Esophagus squamous epithelium (tissue), 4 donors: Measurements from ENCODE around the gene PROX2.

ENCODE experiments used
- CTCF ChIP-seq, 6 experiments: fragments of 450-650 bp in 4 of 6; fragments of 200-600 bp in 2 of 6; sonication (generic) in 2 of 6; IDR thresholded peaks; one replicate each; pipeline ENCODE4 v1.5.1; 2016 to 2019; ENCODE audit warnings: antibody characterized with exemption in 6 of 6, mild to moderate bottlenecking in 4 of 6, moderate library complexity in 4 of 6
- POLR2A ChIP-seq, 4 donors: fragments of 450-650 bp; IDR thresholded peaks; one replicate each; pipeline ENCODE4 v1.6.1; 2017; ENCODE audit warnings: antibody characterized with exemption in 4 of 4, mild to moderate bottlenecking in 4 of 4, moderate library complexity in 3 of 4

DNA sequence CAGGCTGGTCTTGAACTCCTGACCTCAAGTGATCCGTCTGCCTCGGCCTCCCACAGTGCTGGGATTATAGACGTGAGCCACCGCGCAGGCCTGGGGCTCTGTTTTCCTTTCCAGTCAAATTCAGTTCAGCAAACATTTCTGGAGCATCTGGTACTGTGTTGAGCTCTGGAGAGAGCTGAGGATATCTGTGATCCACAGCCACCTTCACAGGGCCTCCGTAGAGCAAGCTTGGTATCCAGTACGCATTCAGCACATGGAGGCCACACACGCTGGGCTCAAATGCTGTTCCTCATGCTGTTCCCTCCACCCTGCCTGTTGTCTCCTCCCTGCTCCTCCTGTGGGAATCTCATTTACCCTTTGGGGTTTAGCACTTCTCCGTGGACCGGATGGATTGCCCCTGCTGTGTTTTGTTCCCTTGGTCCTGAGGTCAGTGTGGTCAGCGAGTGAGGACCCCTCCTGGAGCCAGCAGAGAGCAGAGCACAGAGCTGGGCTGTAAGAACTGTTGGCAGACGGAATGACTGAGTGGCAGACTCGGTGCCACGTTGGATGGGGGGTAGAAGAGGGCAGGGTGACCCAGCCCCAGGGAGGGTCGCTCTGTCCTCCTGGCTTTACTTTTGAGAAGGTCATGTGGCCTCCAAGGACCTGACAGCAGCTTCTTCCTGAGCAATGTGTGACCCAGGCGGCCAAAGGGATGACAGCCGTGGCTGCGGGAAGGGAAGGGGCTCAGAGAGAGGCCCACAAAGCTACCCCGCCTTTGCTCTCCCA lies 46.2 kb upstream of the PROX2 start:
- no peak for TF ChIP-seq CTCF (IDR thresholded peaks at IDR 0.05)
- no peak for TF ChIP-seq POLR2A (IDR thresholded peaks at IDR 0.05)
